ENCODE measurements around the gene RIOK1. TPM values are rescaled to one million over a fixed set of nuclear protein-coding genes. Genes with fewer than 3 reads are reported as not detected.
"Not testable (repeated sequence)": the region's sequence is repeated elsewhere in the genome, so short reads cannot be mapped to it uniquely, and the experiment has no call there.

RIOK1 gene
- total and polyA plus RNA-seq, 7 donors = 8.5 to 27.7 (median 22.0) TPM

DNA sequence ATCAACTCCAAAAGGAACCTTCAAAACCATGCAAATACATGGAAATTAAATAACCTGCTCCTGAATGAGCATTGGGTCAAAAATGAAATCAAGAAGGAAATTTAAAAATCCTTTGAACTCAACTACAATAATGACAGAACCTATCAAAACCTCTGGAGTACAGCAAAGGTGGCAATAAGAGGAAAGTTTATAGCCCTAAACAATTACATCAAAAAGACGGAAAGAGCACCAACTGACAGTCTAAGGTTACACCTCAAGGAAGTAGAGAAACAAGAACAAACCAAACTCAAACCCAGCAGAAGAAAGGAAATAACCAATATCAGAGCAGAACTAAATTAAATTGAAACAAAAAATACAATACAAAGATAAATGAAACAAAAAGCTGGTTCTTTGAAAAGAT is 39.0 kb upstream of the RIOK1 start:
- ATAC-seq; H3K4me1 ChIP-seq; H3K4me3 ChIP-seq; H3K27me3 ChIP-seq (ENCODE audit: insufficient read depth in 3 of 3, low read length in 2 of 3); DNase-seq; intact Hi-C loops (cut with DNase I); H3K27ac ChIP-seq; H3K36me3 ChIP-seq (ENCODE audit: insufficient read depth in 1 of 2, low read depth in 1 of 2); H3K9me3 ChIP-seq: not testable (repeated sequence)
- WGBS, 3 donors = 43 to 69% (median 50%) methylated on average over 1 of the region's 1 CpG

GRCh38 chr6:7351916-7352315 is 37.7 kb upstream of the RIOK1 start:
- H3K4me3 ChIP-seq; ATAC-seq; H3K4me1 ChIP-seq; H3K36me3 ChIP-seq (ENCODE audit: insufficient read depth in 1 of 2, low read depth in 1 of 2); H3K9me3 ChIP-seq; DNase-seq; intact Hi-C loops (cut with DNase I); H3K27ac ChIP-seq; H3K27me3 ChIP-seq (ENCODE audit: insufficient read depth in 3 of 3, low read length in 2 of 3): not testable (repeated sequence)
- 75 to 82% (median 81%) methylated on average over 3 of the region's 3 CpGs for WGBS, 3 donors

- WGBS, 3 donors = 78 to 84% (median 79%) methylated on average over 7 of the region's 7 CpGs
- no peak for TF ChIP-seq CTCF (IDR thresholded peaks at IDR 0.05)
- intact Hi-C loops (cut with DNase I) = no loop called here
- Histone ChIP-seq H3K4me3 (no peak overlapping the region), H3K4me1 (no peaks in the 10 kb centered on the region), H3K36me3 (ENCODE audit: insufficient read depth in 1 of 2, low read depth in 1 of 2) (no peaks in the 10 kb centered on the region), H3K27me3 (ENCODE audit: insufficient read depth in 3 of 3, low read length in 2 of 3) (no peaks in the 10 kb centered on the region), H3K27ac (no peak overlapping the region), H3K9me3 (no peaks in the 10 kb centered on the region)
- DNase-seq = no peak
- ATAC-seq = no peak
These were observed 22.2 kb upstream of the RIOK1 start for GRCh38 chr6:7367408-7367807.

- Histone ChIP-seq H3K9me3 (no peaks in the 10 kb centered on the region), H3K4me3 (no peak overlapping the region), H3K27me3 (ENCODE audit: insufficient read depth in 3 of 3, low read length in 2 of 3) (no peaks in the 10 kb centered on the region), H3K27ac (no peak overlapping the region), H3K36me3 (ENCODE audit: insufficient read depth in 1 of 2, low read depth in 1 of 2) (no peaks in the 10 kb centered on the region), H3K4me1 (no peaks in the 10 kb centered on the region)
- DNase-seq (no peak), ATAC-seq (no peak)
- TF ChIP-seq CTCF (IDR thresholded peaks at IDR 0.05) = no peak
- intact Hi-C loops (cut with DNase I) = no loop called here
- 54 to 66% (median 61%) methylated on average over 3 of the region's 3 CpGs for WGBS, 3 donors
These were observed 15.9 kb upstream of the RIOK1 start for GRCh38 chr6:7373739-7374138.

DNA sequence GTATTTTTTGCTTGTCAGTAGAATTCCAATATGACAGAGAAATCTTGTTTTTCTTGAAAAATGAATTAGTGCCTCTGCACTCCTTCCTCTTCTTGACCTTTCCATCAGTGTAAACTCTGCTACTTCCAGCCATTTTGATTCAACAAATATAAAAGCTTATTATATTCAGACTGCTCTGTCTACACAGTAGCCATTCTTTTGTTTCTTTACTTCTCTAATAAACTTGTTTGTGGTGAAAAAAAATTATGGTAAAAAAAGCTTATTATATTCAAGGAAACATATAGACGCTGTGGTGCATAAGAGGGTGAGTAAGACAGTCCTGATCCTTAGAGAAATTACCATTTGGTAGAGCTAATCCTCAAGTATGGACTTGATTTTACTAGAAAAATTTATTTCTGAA is 11.6 kb upstream of the RIOK1 start:
- ATAC-seq = no peak
- H3K4me1 ChIP-seq = no peaks in the 10 kb centered on the region
- intact Hi-C loops (cut with DNase I) = no loop called here
- H3K4me3 ChIP-seq = no peak overlapping the region
- WGBS, 3 donors = 88 to 98% (median 89%) methylated on average over 1 of the region's 1 CpG
- no peak for DNase-seq
- no peaks in the 10 kb centered on the region for H3K27me3 ChIP-seq (ENCODE audit: insufficient read depth in 3 of 3, low read length in 2 of 3)
- H3K36me3 ChIP-seq (ENCODE audit: insufficient read depth in 1 of 2, low read depth in 1 of 2) = no peaks in the 10 kb centered on the region
- TF ChIP-seq CTCF (IDR thresholded peaks at IDR 0.05) = no peak
- H3K27ac ChIP-seq = no peak overlapping the region
- H3K9me3 ChIP-seq = no peaks in the 10 kb centered on the region

DNA sequence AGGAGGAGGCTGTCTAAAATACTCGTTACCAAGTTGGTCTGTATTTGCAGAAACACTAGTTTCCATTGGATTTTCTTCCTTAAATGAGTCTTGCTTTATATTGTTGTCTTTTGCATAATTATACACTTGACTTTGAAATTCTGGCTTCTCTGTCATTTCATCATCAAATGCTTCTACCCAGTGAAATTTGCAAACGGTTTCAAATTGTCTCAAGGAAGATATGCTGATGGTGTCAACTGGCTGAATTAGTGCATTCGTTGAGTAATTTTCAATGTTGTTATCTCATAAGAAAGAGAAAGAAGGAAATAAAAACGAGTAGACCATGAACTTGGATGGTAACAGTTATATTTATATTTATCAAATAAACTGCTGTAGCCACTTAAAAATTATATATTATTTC is 10.9 kb upstream of the RIOK1 start:
- no peaks in the 10 kb centered on the region for H3K9me3 ChIP-seq
- DNase-seq (no peak), ATAC-seq (no peak)
- H3K36me3 ChIP-seq (ENCODE audit: insufficient read depth in 1 of 2, low read depth in 1 of 2) = no peaks in the 10 kb centered on the region
- H3K4me3 ChIP-seq = no peak overlapping the region
- H3K27me3 ChIP-seq (ENCODE audit: insufficient read depth in 3 of 3, low read length in 2 of 3) = no peaks in the 10 kb centered on the region
- H3K27ac ChIP-seq = no peak overlapping the region
- H3K4me1 ChIP-seq = no peaks in the 10 kb centered on the region
- intact Hi-C loops (cut with DNase I) = no loop called here
- WGBS, 3 donors = 48 to 57% (median 49%) methylated on average over 4 of the region's 4 CpGs
- no peak for TF ChIP-seq CTCF (IDR thresholded peaks at IDR 0.05)

Data from psoas muscle (tissue), 8 donors.